Measurements from ENCODE around the gene ANKH. TPM values are rescaled to one million over a fixed set of nuclear protein-coding genes. Genes with fewer than 3 reads are reported as not detected.
A peak's percentile ranks its signal among the peaks of the same experiment; 100 is the strongest.

The ANKH gene
- polyA plus RNA-seq, 1 donor (not counting 4 experiments of a cell fraction or from before 2014, with no cell fraction given) = 13.8 TPM

- H3K27me3 ChIP-seq (ENCODE audit: control insufficient read depth, extremely low read depth, insufficient read depth, low read length) = no peaks in the 10 kb centered on the region
- dilution Hi-C loops (cut with MboI; ENCODE audit: extremely low pct_ligation_motif_present, low sequenced_read_pairs) = no loop called here
- TF ChIP-seq CTCF (optimal IDR thresholded peaks at IDR 0.05 in 1 of 3, IDR thresholded peaks at IDR 0.05 in 1 of 3, conservative IDR thresholded peaks at IDR 0.05 in 1 of 3; ENCODE audit: extremely low read depth in 1 of 3, insufficient read depth in 2 of 3, low read length in 3 of 3) (no peak), EZH2 (IDR thresholded peaks at IDR 0.05; ENCODE audit: low read length) (no peak)
- H3K79me2 ChIP-seq (ENCODE audit: control insufficient read depth, insufficient read depth, low read length) = peaks cover 45% of the 10 kb centered on the region
- no peaks in the 10 kb centered on the region for H3K9me3 ChIP-seq (ENCODE audit: control insufficient read depth, low read depth, low read length)
- H2AFZ ChIP-seq (ENCODE audit: control insufficient read depth, low read length) = peak overlapping the region; percentile 89
- H3K9me1 ChIP-seq (ENCODE audit: control insufficient read depth, extremely low read depth, insufficient read depth, low read length) = peaks cover 2% of the 10 kb centered on the region
- H3K4me2 ChIP-seq (ENCODE audit: control insufficient read depth, extremely low read depth, insufficient read depth, low read depth, low read length) = peak overlapping the region; percentile 95
- DNase-seq (ENCODE audit: low read depth, low spot score) (no peak), FAIRE-seq (no peak)
- peak overlapping the region; percentile 89 for H3K9ac ChIP-seq (ENCODE audit: control insufficient read depth, extremely low read depth, insufficient read depth, low read length)
- peaks cover 0 to 7% of the 10 kb centered on the region in 2 experiments for H3K36me3 ChIP-seq (ENCODE audit: control insufficient read depth in 2 of 2, extremely low read depth in 1 of 2, insufficient read depth in 2 of 2, low read length in 2 of 2)
- peaks cover 59% of the 10 kb centered on the region for H3K4me1 ChIP-seq (ENCODE audit: control insufficient read depth, extremely low read depth, insufficient read depth, low read length)
- H3K27ac ChIP-seq (ENCODE audit: control insufficient read depth, insufficient read depth, low read length) = peak overlapping the region; percentile 85
- H4K20me1 ChIP-seq (ENCODE audit: control insufficient read depth, extremely low read depth, insufficient read depth, low read length) = peaks cover 3% of the 10 kb centered on the region
- peak overlapping the region; percentile 67 to 92 (median 84) for H3K4me3 ChIP-seq (ENCODE audit: control insufficient read depth in 2 of 3, extremely low read depth in 1 of 3, insufficient read depth in 2 of 3, low read depth in 1 of 3, low read length in 3 of 3)
Measured at GRCh38 chr5:14663734-14664269, 207.8 kb downstream of the ANKH start.

GRCh38 chr5:14662721-14663260 lies 208.8 kb downstream of the ANKH start:
- H3K79me2 ChIP-seq (ENCODE audit: control insufficient read depth, insufficient read depth, low read length) = peaks cover 35% of the 10 kb centered on the region
- dilution Hi-C loops (cut with MboI; ENCODE audit: extremely low pct_ligation_motif_present, low sequenced_read_pairs) = no loop called here
- H3K27ac ChIP-seq (ENCODE audit: control insufficient read depth, insufficient read depth, low read length) = peak overlapping the region; percentile 85
- TF ChIP-seq CTCF (optimal IDR thresholded peaks at IDR 0.05 in 1 of 3, IDR thresholded peaks at IDR 0.05 in 1 of 3, conservative IDR thresholded peaks at IDR 0.05 in 1 of 3; ENCODE audit: extremely low read depth in 1 of 3, insufficient read depth in 2 of 3, low read length in 3 of 3) (no peak), EZH2 (IDR thresholded peaks at IDR 0.05; ENCODE audit: low read length) (no peak)
- FAIRE-seq (no peak), DNase-seq (ENCODE audit: low read depth, low spot score) (no peak)
- no peak overlapping the region for H2AFZ ChIP-seq (ENCODE audit: control insufficient read depth, low read length)
- peaks cover 3% of the 10 kb centered on the region for H4K20me1 ChIP-seq (ENCODE audit: control insufficient read depth, extremely low read depth, insufficient read depth, low read length)
- H3K27me3 ChIP-seq (ENCODE audit: control insufficient read depth, extremely low read depth, insufficient read depth, low read length) = no peaks in the 10 kb centered on the region
- peaks cover 2% of the 10 kb centered on the region for H3K9me1 ChIP-seq (ENCODE audit: control insufficient read depth, extremely low read depth, insufficient read depth, low read length)
- H3K4me3 ChIP-seq (ENCODE audit: control insufficient read depth in 2 of 3, extremely low read depth in 1 of 3, insufficient read depth in 2 of 3, low read depth in 1 of 3, low read length in 3 of 3) = peak overlapping the region; percentile 67 to 92 (median 84)
- peak overlapping the region; percentile 89 for H3K9ac ChIP-seq (ENCODE audit: control insufficient read depth, extremely low read depth, insufficient read depth, low read length)
- H3K9me3 ChIP-seq (ENCODE audit: control insufficient read depth, low read depth, low read length) = no peaks in the 10 kb centered on the region
- H3K4me2 ChIP-seq (ENCODE audit: control insufficient read depth, extremely low read depth, insufficient read depth, low read depth, low read length) = peak overlapping the region; percentile 95
- peaks cover 53% of the 10 kb centered on the region for H3K4me1 ChIP-seq (ENCODE audit: control insufficient read depth, extremely low read depth, insufficient read depth, low read length)
- H3K36me3 ChIP-seq (ENCODE audit: control insufficient read depth in 2 of 2, extremely low read depth in 1 of 2, insufficient read depth in 2 of 2, low read length in 2 of 2) = peaks cover 0 to 6% of the 10 kb centered on the region in 2 experiments
